Measurements from ENCODE around the gene COX7A2L.
"Not testable (repeated sequence)": the region's sequence is repeated elsewhere in the genome, so short reads cannot be mapped to it uniquely, and the experiment has no call there.

The COX7A2L gene, protein sequence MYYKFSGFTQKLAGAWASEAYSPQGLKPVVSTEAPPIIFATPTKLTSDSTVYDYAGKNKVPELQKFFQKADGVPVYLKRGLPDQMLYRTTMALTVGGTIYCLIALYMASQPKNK

GRCh38 chr2:42360890-42361727 is at the start of gene COX7A2L:
COX7A2L (minus strand) TSS chr2:42361217; CDS start chr2:42361161, 56 bp downstream.
- peak; percentile 97 for DNase-seq

DNA sequence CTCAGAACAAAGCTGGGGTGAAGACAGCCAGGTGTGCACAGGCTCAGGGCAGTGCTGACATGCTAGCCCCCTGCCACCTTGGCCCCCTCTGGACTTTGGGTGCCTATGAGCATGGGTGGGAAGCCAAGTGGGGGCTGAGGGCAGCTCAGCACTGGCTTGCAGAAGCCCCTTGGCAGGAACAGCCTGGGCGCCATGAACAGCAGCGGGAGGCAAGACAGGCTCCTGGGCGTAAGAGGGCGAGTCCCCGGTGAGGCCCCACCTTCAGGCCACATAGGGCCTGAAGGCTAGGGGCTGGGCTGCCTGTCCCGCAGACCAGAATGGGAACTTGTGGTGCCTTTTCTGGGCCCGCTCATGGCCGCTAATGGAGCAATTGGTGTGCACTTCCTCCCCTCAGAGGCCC is 47.0 kb upstream of the COX7A2L start:
- DNase-seq, result no peak

DNA sequence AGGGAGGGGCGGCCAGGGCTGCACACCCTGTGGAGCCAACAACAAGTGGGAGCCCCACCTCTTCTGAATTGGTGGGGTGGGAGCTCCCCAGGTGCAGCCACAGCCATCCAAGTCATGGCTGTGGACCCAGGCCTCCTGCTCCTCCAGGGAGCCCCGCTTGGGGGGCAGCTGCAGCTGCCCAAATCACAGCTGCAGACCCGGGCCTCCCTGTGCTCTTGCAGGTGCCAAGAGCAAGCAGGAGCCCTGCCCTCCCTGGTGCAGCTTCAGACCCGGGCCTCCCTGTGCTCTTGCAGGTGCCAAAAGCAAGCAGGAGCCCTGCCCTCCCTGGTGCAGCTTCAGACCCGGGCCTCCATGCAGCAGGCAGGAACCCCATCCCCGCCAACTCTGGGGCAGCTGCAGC is 46.5 kb upstream of the COX7A2L start:
- no peak for DNase-seq

DNA sequence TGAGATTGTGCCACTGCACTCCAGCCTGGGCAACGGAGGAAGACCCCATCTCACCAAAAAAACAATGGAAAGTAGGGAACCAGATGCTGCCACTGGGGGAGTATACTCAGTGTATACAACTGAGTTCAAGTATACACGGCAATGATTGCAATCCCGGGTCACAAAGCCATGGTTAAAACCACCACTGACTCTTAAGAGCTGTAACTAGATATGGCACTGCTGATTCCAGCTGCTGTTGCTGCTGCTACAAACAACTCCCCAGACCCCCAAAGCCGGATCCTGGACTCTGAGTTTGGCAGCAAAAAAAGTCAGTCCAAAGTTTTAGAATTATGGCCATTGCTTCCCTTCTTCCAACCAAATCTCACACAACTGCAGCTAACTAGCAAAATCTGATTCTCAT is 43.7 kb upstream of the COX7A2L start:
- DNase-seq, result no peak

GRCh38 chr2:42401773-42402172 is 40.8 kb upstream of the COX7A2L start:
- DNase-seq, result no peak

- DNase-seq, result not testable (repeated sequence)
Measured at GRCh38 chr2:42398052-42398451, 37.0 kb upstream of the COX7A2L start.

- DNase-seq, result not testable (repeated sequence)
Measured at GRCh38 chr2:42393320-42393719, 32.3 kb upstream of the COX7A2L start.

DNA sequence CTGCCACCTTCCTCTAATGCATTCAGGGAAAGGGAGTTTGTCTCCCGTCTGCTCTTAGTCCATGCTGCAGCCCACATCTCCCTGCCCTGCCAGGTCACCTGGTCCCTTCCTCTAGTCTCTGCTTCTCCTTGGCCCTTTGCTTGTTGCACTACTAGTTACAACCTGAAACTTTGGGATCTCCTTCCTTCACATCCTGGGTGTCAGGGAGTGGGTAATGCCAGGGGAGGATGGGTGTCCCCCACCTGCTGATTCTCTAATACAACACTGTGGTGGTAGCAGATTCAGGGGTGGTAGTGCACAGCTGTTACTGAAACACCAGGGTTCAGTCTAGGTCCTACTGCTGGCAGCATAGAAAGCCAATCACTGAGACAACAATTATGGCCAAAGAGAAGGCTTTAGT is 31.2 kb upstream of the COX7A2L start:
- DNase-seq, result no peak

GRCh38 chr2:42390401-42390969 is 29.5 kb upstream of the COX7A2L start:
- no peak for DNase-seq

- DNase-seq, result no peak
Measured at GRCh38 chr2:42386682-42387081, 25.7 kb upstream of the COX7A2L start.

DNA sequence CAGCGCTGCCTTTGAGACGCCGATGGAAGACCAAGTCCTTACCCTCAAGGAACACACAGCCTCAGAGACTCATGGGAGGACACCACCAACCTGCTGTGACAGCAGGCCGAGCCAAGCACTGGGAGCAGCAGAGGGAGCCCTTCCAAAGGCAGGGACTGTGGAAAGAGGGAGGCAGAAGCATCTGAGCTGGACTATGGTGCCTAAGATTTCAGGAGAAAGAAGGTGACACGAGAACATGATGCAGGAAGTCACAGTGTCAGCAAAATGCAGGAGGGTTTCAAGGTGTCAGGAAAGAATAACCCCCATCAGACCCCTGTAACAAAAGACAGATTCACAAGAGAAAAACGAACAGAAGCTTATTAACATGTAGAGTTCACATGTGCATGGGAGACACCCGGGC is 24.2 kb upstream of the COX7A2L start:
- peak in 1 of 2 experiments; percentile 31 for DNase-seq

DNA sequence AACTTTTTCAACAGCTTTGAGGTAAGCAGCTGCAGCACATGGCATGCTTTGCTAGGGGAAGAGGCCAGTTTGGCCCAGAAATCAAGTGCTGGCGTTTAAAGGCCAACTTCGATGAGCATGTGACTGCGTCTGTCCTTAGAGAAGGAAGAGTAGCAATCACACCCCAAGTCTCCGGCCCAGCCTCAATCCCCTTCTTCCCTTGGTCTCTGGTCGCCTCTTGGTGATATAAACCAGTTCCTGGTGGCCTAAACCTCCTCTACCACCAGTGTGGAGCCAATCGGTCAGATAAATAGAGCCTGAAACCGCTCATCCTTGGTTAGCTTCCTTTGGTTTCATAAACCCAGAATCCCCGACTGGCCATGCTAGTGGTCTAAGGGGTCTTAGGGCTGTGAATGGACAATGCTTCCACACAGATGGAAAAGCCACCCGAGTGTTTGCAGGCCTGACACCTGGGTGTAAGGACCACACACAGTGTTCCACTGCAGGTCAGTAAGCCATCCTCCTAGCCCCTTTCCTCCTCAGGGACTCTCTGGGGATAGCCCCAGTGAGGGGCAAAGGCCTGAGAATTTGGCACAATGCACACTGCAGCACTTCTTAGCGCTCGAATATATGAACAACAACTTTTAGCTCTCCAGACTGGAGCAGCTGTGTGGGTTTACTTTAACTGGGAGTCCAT is 23.0 kb upstream of the COX7A2L start:
- DNase-seq, result no peak

DNA sequence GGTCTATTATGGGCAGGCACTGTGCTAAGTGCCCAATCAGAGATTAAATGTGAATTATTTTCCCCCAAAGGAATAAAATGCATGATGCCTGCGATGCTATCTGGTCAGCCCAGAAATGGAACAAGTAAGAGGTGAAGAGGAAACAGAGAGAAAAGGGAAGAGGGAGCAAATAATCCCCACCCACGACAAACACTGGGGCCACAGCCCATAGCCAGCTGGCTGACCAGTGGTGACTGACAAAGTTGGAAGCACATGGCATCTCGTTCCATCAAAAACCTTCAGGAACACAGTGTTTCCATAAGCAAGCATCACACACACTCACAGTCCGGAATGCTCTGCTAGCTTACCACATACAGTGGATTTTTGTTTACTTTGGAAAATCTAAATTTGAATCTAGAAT is 21.1 kb upstream of the COX7A2L start:
- DNase-seq, result no peak

GRCh38 chr2:42380026-42380425 is 19.0 kb upstream of the COX7A2L start:
- DNase-seq, result not testable (repeated sequence)

DNA sequence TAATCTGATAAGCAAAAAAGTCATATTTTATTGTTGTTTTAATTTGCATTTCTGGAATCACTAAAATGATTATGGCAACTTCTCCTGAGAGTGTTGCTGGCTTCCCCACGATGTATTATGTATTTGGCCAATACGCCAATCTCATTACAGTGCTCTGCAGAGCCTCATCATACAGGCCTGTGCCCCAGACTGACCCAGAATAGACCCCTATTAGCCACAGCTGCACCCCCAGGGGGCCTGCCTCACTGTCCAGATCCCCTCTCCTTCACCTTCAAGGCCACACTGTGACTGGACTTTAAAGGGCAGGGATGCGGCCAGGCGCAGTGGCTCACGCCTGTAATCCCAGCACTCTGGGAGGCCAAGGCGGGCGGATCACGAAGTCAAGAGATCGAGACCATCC is 17.4 kb upstream of the COX7A2L start:
- no peak for DNase-seq

GRCh38 chr2:42376758-42377157 is 15.7 kb upstream of the COX7A2L start:
- DNase-seq, result no peak

DNA sequence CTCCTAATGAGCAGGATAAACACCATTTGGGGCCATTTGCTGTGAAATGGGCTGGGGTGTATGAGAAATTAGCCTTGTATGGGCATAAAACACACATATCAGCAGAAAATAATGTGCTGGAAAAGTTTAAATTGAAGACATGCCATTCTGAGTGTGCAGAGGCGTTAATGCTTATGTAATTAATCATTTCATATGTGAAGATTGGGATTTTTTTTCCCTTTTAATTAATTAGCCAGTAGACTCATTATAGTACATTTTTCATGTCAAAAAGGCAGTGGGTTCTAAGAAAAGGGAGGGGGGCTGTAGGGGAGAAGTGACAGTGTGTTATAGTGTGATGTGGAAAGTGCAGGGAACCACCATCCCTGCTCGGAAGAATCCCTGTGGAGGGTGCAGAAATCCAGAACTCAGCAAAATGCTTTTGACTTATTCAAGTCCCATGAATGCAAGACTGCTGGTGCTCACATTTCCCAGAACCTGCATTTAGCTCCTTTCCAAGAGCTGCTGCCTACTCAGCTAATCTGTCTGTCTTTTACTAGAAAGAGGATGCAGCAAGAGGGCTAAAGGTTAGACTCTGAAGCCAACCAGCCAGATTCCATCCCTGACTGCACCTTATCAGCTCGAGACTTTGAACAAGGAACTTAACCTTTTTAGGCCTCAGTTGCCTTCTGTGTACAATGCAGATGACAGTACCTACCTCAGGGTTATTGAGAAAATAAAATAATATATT is 11.6 kb upstream of the COX7A2L start:
- DNase-seq, result peak in 1 of 2 experiments; percentile 55

GRCh38 chr2:42371611-42372473 is 10.8 kb upstream of the COX7A2L start:
- DNase-seq, result peak; percentile 53 to 90

DNA sequence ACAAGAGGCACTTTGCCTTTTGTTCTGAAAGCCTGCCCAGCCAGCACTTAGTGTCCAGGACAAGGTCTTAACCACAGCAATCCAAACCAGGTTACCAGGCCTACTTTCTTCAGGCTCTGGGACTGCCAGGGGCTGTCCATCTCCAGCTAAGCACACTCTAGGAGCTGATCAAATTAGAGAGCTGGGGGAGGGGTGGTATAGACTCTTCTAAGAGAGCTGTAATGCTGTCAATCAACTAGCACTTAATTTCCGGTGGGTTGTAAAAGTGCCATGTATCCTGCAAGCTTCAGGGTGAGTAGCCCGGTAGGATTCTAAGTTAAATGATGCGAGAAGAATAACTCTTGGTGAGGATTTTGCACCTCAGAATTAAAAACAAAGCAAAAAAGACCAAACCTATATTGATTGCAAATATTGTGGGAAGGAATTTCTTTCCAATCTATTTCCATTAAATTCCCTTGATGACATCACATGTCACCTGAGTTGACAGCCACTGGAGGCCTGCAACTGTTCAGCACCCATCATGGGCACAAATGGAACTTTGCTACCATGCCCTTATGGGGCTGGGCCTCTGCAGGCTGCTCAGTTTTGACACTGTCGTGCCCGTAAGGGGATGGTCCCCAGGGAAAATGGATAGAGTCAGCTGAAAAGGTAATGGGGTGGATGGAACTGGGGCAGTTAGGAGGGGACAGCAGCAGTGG is 8.7 kb upstream of the COX7A2L start:
- DNase-seq, result peak in 1 of 2 experiments; percentile 48

- peak; percentile 85 to 94 for DNase-seq
Measured at GRCh38 chr2:42368817-42369531, 8.0 kb upstream of the COX7A2L start.

DNA sequence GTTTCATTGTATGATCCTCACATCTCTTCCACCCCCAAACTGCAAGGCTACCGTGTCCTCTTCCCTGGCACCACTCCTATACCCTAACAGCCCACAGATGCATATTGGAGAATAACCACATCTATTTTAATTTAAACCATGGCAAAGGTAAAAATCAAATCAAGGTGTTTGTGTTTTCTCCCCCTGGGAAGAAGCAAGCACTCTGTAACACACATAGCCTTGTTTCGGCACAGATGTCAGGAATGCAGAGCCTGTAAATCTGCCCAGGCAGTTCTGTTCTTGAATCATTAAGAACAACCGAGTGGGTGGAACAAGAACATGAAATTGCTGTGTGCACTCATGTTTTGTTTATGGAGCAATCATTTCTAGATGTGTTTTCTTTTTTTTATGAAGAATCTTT is 6.8 kb upstream of the COX7A2L start:
- DNase-seq, result peak in 1 of 2 experiments; percentile 12

Measured in NCI-H2081 (cell line).